Rectal smooth muscle tissue (tissue), 1 donor: ENCODE results near the gene TRERF1.

Experiments
- H3K27ac ChIP-seq: one replicate; pipeline ENCODE4 v1.7.0; 2013; ENCODE audit warnings: low read depth, low read length, inconsistent platforms
- H3K27me3 ChIP-seq: one replicate; pipeline ENCODE4 v1.7.0; 2013; ENCODE audit warnings: low read length; ENCODE audit not compliant: control insufficient read depth, insufficient read depth
- H3K36me3 ChIP-seq: one replicate; pipeline ENCODE4 v1.7.0; 2013; ENCODE audit warnings: low read length; ENCODE audit not compliant: control insufficient read depth, insufficient read depth
- H3K4me1 ChIP-seq: one replicate; pipeline ENCODE4 v1.7.0; 2013; ENCODE audit warnings: low read length; ENCODE audit not compliant: control insufficient read depth, insufficient read depth
- H3K4me3 ChIP-seq: one replicate; pipeline ENCODE4 v1.7.0; 2013; ENCODE audit warnings: low read length
- H3K9ac ChIP-seq: one replicate; pipeline ENCODE4 v1.7.0; 2013; ENCODE audit warnings: low read length

The TRERF1 gene

GRCh38 chr6:42394881-42395620, 56.7 kb downstream of the TRERF1 start:
- Histone ChIP-seq H3K4me1 (no peaks in the 10 kb centered on the region), H3K27me3 (no peaks in the 10 kb centered on the region), H3K4me3 (no peak overlapping the region), H3K27ac (no peak overlapping the region), H3K36me3 (no peaks in the 10 kb centered on the region), H3K9ac (no peak overlapping the region)

DNA sequence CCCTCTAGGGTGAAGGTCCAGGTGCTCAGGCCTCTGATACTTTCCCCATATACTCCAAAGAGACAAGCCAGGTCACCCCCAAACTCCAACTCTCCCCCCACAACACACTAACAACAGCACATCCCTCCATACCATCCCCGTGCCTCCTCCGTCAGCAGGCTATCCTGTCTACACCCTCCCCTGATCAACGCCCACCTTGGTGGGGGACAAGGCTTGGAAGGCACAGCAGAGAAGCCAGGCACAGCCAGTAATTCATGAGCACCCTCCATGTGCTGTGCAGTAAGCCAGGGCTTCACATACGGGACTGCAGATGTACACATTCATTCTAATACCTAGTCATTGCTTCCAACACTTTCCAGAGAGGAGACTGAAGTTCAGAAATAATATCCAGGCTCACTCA, 57.6 kb downstream of the TRERF1 start:
- no peak overlapping the region for H3K9ac ChIP-seq
- H3K27ac ChIP-seq: no peak overlapping the region
- no peaks in the 10 kb centered on the region for H3K27me3 ChIP-seq
- H3K4me3 ChIP-seq: no peak overlapping the region
- H3K4me1 ChIP-seq: no peaks in the 10 kb centered on the region
- H3K36me3 ChIP-seq: no peaks in the 10 kb centered on the region

DNA sequence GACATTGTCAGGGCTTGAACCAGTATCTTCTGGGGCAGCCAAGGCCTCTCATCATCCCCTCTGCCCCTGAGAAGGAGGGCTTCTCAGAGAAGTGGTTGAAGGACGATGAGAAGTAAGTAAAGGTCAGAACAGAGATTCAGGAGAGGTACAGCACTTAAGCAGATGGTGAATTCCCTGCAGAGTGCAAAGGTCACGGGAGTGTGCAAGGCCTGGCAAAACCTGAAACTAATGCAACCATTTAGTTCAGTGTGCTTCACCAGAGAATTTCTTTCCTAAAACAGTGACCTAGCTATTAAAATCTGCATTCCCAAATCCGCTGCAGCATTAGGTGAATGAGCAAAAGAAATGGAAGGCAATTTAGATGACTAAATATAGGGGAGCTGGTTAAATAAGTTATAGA, 58.4 kb downstream of the TRERF1 start:
- H3K27ac ChIP-seq: no peak overlapping the region
- no peak overlapping the region for H3K9ac ChIP-seq
- H3K36me3 ChIP-seq: no peaks in the 10 kb centered on the region
- H3K4me1 ChIP-seq: no peaks in the 10 kb centered on the region
- no peak overlapping the region for H3K4me3 ChIP-seq
- no peaks in the 10 kb centered on the region for H3K27me3 ChIP-seq

- Histone ChIP-seq H3K27me3 (no peaks in the 10 kb centered on the region), H3K4me1 (no peaks in the 10 kb centered on the region), H3K27ac (no peak overlapping the region), H3K4me3 (no peak overlapping the region), H3K36me3 (no peaks in the 10 kb centered on the region), H3K9ac (no peak overlapping the region)
Measured at GRCh38 chr6:42392833-42393232, 58.9 kb downstream of the TRERF1 start.

DNA sequence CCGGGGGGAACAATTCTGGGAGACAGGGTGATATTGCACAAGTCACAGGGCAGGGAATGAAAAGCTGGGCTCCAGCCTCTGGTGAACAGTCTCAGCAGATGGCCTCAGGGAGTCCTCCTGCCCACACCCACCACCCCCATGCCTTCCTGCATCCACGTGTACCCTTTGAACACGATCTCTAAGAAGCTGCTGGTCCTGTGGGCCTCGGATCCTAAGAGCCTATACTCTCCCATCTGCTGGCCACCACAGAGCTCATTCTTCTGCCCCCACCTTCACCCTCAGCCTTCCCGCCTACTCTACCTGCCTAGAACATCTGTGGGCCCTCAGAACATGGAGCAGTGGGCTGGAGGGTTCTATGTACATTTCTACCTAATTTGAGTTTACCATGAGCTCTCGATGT, 60.3 kb downstream of the TRERF1 start:
- no peaks in the 10 kb centered on the region for H3K4me1 ChIP-seq
- no peak overlapping the region for H3K9ac ChIP-seq
- H3K36me3 ChIP-seq: no peaks in the 10 kb centered on the region
- no peaks in the 10 kb centered on the region for H3K27me3 ChIP-seq
- H3K4me3 ChIP-seq: no peak overlapping the region
- H3K27ac ChIP-seq: no peak overlapping the region

DNA sequence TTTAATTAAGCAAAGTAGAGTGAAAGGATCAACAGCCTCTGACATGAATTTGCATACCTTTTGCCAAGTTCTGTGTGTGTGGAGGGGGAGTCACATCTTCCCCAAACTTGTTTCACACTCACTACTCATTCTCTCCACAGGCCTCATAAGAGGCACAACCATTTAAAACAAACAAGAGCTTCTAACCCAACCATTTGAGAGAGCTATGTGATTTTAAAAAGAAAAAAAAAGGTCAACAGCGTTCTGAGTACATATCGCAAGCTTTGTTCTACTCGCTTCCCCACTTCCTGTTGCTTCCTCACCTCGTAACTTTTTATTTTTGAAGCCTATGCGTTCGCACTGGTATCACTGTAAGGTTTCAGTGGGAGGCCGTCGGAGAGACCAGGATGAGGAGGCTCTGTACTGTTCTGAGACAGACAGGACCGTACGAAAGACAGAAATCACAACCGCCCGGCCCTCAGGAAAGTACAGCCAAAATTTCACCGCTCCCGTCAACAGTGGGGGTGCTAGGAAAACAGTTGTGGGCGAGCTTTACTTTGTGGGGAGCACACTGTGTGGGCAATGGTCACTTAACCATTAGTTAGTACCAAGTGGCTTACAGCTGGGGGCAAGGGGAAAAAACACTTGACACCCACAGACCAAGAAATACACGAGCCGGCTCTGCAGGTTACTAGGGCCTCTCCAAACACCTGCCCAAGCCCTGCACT, 61.3 kb downstream of the TRERF1 start:
- Histone ChIP-seq H3K9ac (no peak overlapping the region), H3K27ac (no peak overlapping the region), H3K36me3 (no peaks in the 10 kb centered on the region), H3K27me3 (no peaks in the 10 kb centered on the region), H3K4me1 (no peaks in the 10 kb centered on the region), H3K4me3 (no peak overlapping the region)

- Histone ChIP-seq H3K36me3 (no peaks in the 10 kb centered on the region), H3K27ac (no peak overlapping the region), H3K4me1 (no peaks in the 10 kb centered on the region), H3K27me3 (no peaks in the 10 kb centered on the region), H3K9ac (no peak overlapping the region), H3K4me3 (no peak overlapping the region)
Measured at GRCh38 chr6:42389736-42390135, 62.0 kb downstream of the TRERF1 start.

- no peaks in the 10 kb centered on the region for H3K36me3 ChIP-seq
- H3K4me1 ChIP-seq: no peaks in the 10 kb centered on the region
- no peak overlapping the region for H3K4me3 ChIP-seq
- H3K27me3 ChIP-seq: no peaks in the 10 kb centered on the region
- H3K27ac ChIP-seq: no peak overlapping the region
- H3K9ac ChIP-seq: no peak overlapping the region
Measured at GRCh38 chr6:42388046-42388445, 63.7 kb downstream of the TRERF1 start.

DNA sequence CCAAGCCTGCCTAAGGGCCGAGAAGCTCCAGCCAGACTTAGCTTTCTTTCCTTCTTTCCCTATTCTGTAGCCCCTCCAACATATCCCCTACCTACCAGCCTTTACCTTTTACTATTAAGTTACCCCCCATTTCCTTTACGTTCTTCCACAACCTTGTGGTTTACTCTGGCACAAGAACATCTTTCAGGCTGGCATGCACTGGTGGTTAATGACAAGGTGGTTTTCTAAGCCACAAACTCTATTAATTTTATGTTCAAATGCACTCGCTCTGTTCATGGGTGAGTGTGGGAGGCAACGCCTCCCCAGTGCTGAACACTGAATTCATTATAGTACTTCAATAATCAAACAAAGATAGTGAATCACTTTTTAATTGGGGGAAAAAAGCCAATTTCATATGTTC, 64.4 kb downstream of the TRERF1 start:
- Histone ChIP-seq H3K9ac (no peak overlapping the region), H3K27me3 (no peaks in the 10 kb centered on the region), H3K36me3 (no peaks in the 10 kb centered on the region), H3K4me3 (no peak overlapping the region), H3K27ac (no peak overlapping the region), H3K4me1 (no peaks in the 10 kb centered on the region)

DNA sequence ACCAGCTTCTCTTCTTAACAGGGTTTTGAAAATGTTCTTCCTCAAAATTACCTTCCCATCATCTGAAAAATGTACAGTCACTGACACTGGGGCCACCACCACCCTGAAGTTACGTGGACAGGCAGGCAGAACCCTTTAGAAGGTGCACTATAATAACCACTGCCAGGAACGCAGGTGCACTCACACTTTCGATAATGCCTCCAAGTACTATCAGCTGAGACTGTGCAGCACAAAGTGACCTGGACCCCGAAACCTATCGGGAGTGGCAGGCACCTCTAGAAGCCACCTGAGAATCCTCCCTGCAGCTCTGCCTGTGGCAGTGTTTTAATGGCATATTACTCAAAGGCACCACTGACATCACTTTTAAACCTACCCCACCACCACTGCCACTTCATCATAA, 66.4 kb downstream of the TRERF1 start:
- H3K27ac ChIP-seq: no peak overlapping the region
- H3K27me3 ChIP-seq: no peaks in the 10 kb centered on the region
- no peak overlapping the region for H3K4me3 ChIP-seq
- H3K9ac ChIP-seq: no peak overlapping the region
- H3K36me3 ChIP-seq: no peaks in the 10 kb centered on the region
- H3K4me1 ChIP-seq: no peaks in the 10 kb centered on the region

- Histone ChIP-seq H3K27me3 (no peaks in the 10 kb centered on the region), H3K9ac (no peak overlapping the region), H3K4me3 (no peak overlapping the region), H3K27ac (no peak overlapping the region), H3K36me3 (no peaks in the 10 kb centered on the region), H3K4me1 (no peaks in the 10 kb centered on the region)
Measured at GRCh38 chr6:42383421-42384205, 68.1 kb downstream of the TRERF1 start.

DNA sequence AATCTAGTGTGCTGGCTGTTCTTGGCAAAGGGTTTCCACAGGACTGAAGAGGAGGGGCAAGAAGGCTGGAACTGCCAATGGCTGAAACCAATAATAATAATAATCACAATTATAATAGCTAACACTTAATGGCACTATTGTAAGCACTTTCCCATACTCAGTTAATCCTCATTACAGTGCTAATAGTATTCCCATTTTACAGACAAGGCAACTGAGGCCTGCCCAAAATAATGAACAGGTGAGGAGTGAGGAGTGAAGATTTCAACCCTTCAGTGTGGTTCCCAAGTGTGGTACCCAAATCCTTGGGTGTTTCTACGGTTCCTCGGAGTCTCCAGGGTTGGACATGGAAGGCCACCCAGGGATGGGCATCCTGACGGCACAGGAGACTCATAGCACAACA, 69.9 kb downstream of the TRERF1 start:
- no peak overlapping the region for H3K4me3 ChIP-seq
- no peak overlapping the region for H3K27ac ChIP-seq
- H3K27me3 ChIP-seq: no peaks in the 10 kb centered on the region
- H3K9ac ChIP-seq: no peak overlapping the region
- no peaks in the 10 kb centered on the region for H3K36me3 ChIP-seq
- H3K4me1 ChIP-seq: no peaks in the 10 kb centered on the region
